CD14-positive monocyte (primary cell): Measurements from ENCODE around the gene MRPS11. TPM values are rescaled to one million over a fixed set of nuclear protein-coding genes. Genes with fewer than 3 reads are reported as not detected.

Experiments used
- DNase-seq, 3 donors: peaks; one replicate each; pipeline ENCODE4 v3.0.0-alpha.2; 2011 to 2022
- H2AFZ ChIP-seq: 2 replicates; pipeline ENCODE4 v1.6.0; 2012; ENCODE audit warnings: mild to moderate bottlenecking, low read depth, low read length, inconsistent platforms; ENCODE audit not compliant: insufficient read depth, poor library complexity, severe bottlenecking
- H3K27ac ChIP-seq, 2 donors: 1 replicate in 1 of 2; 2 replicates in 1 of 2; pipeline ENCODE4 v1.5.1; 2012 to 2013; ENCODE audit warnings: low read length in 2 of 2, control low read depth in 1 of 2, inconsistent platforms in 1 of 2, low read depth in 1 of 2, mild to moderate bottlenecking in 1 of 2
- H3K27me3 ChIP-seq, 2 donors: one replicate each; pipeline versions ENCODE4 v1.6.0 to v1.6.1; 2011 to 2013; ENCODE audit warnings: low read length in 2 of 2; ENCODE audit not compliant: control insufficient read depth in 2 of 2, insufficient read depth in 2 of 2
- H3K36me3 ChIP-seq, 2 donors: replicated peaks in 1 of 2; 1 replicate in 1 of 2; 2 replicates in 1 of 2; pipeline versions ENCODE4 v1.5.1 to v1.6.1; 2012 to 2013; ENCODE audit warnings: low read length in 2 of 2, control low read depth in 1 of 2, inconsistent platforms in 1 of 2, mild to moderate bottlenecking in 1 of 2; ENCODE audit not compliant: insufficient read depth in 2 of 2, control insufficient read depth in 1 of 2
- H3K4me1 ChIP-seq, 2 donors: 1 replicate in 1 of 2; 2 replicates in 1 of 2; pipeline versions ENCODE4 v1.5.1 to v1.6.1; 2012 to 2013; ENCODE audit warnings: low read length in 2 of 2, control low read depth in 1 of 2, inconsistent platforms in 1 of 2, mild to moderate bottlenecking in 1 of 2, moderate library complexity in 1 of 2; ENCODE audit not compliant: insufficient read depth in 2 of 2, control insufficient read depth in 1 of 2
- H3K4me2 ChIP-seq: replicated peaks from 2 replicates; pipeline ENCODE3; 2012; ENCODE audit warnings: low read length, moderate library complexity, mild to moderate bottlenecking; ENCODE audit not compliant: poor library complexity, severe bottlenecking; ENCODE audit errors: extremely low read depth
- H3K4me3 ChIP-seq, 3 experiments: fragments of 200-600 bp in 1 of 3; sonication (generic) in 1 of 3; replicated peaks in 1 of 3; 1 replicate in 2 of 3; 2 replicates in 1 of 3; pipeline ENCODE4 v1.5.1; 2011 to 2013; ENCODE audit warnings: low read length in 3 of 3, mild to moderate bottlenecking in 3 of 3, control low read depth in 2 of 3, low read depth in 2 of 3, inconsistent platforms in 1 of 3, moderate library complexity in 1 of 3
- H3K79me2 ChIP-seq: 2 replicates; pipeline ENCODE4 v1.6.0; 2012; ENCODE audit warnings: mild to moderate bottlenecking, control low read depth, inconsistent platforms, low read length, moderate library complexity; ENCODE audit not compliant: insufficient read depth
- H3K9ac ChIP-seq: 2 replicates; pipeline ENCODE4 v1.6.0; 2017; ENCODE audit warnings: low read length, mild to moderate bottlenecking; ENCODE audit not compliant: insufficient read depth, poor library complexity, severe bottlenecking
- H3K9me3 ChIP-seq, 2 donors: replicated peaks in 1 of 2; 1 replicate in 1 of 2; 2 replicates in 1 of 2; pipeline versions ENCODE4 v1.5.1 to v1.6.1; 2012 to 2013; ENCODE audit warnings: low read length in 2 of 2, control low read depth in 1 of 2; ENCODE audit not compliant: control insufficient read depth in 1 of 2, insufficient read depth in 1 of 2
- H4K20me1 ChIP-seq: 2 replicates; pipeline ENCODE4 v1.6.0; 2012; ENCODE audit warnings: mild to moderate bottlenecking, low read length, control low read depth, moderate library complexity; ENCODE audit not compliant: insufficient read depth
- H3K27ac Mint-ChIP-seq, 7 donors: one replicate each; pipeline ENCODE4 v1.8.0; 2020; ENCODE audit warnings: mild to moderate bottlenecking in 7 of 7, mixed read lengths in 7 of 7, moderate library complexity in 6 of 7, inconsistent platforms in 2 of 7
- H3K27me3 Mint-ChIP-seq, 3 donors: one replicate each; pipeline ENCODE4 v1.8.0; 2021 to 2022; ENCODE audit warnings: low read depth in 3 of 3, mild to moderate bottlenecking in 3 of 3, mixed read lengths in 3 of 3, moderate library complexity in 3 of 3, inconsistent platforms in 1 of 3
- H3K36me3 Mint-ChIP-seq, 2 donors: one replicate each; pipeline ENCODE4 v1.8.0; 2020; ENCODE audit warnings: mixed read lengths in 2 of 2, inconsistent platforms in 1 of 2, mild to moderate bottlenecking in 1 of 2
- H3K4me1 Mint-ChIP-seq: one replicate; pipeline ENCODE4 v1.8.0; 2020; ENCODE audit warnings: mild to moderate bottlenecking, mixed read lengths
- H3K4me3 Mint-ChIP-seq, 2 donors: one replicate each; pipeline ENCODE4 v1.8.0; 2020; ENCODE audit warnings: mild to moderate bottlenecking in 2 of 2, mixed read lengths in 2 of 2, moderate library complexity in 1 of 2
- H3K9me3 Mint-ChIP-seq, 7 donors: one replicate each; pipeline ENCODE4 v1.8.0; 2020 to 2022; ENCODE audit warnings: mixed read lengths in 7 of 7, mild to moderate bottlenecking in 6 of 7, moderate library complexity in 6 of 7, inconsistent platforms in 2 of 7
- CTCF ChIP-seq: fragments of 200-600 bp; IDR thresholded peaks from one replicate; pipeline ENCODE4 v1.8.0; 2022; ENCODE audit warnings: antibody characterized with exemption, mild to moderate bottlenecking
- WGBS: methylation state at CpG from one replicate; pipeline ENCODE4 v1.1.5; 2013; ENCODE audit warnings: missing lambda C conversion rate; ENCODE audit not compliant: insufficient coverage; 5-methylcytosine and 5-hydroxymethylcytosine counted together
- intact Hi-C, 2 donors: fragments of 100-400 bp; cut with micrococcal nuclease; formaldehyde crosslinking; loops; one replicate each; pipeline versions ENCODE4 v1.15.0 to v1.15.1; 2023
- polyA plus RNA-seq, 3 donors: library from polyadenylated mRNA; depleted of rRNA in 1 of 3; unstranded in 2 of 3; stranded (reverse) in 1 of 3; fragments of 300-500 nt in 2 of 3; fragments of >200 nt in 1 of 3; fragmentation: Illumina TruSeq in 2 of 3; gene quantifications; 1 replicate in 2 of 3; 2 replicates in 1 of 3; pipeline ENCODE4 v1.2.3, GENCODE V29; 2012 to 2021

The MRPS11 gene
- polyA plus RNA-seq, 3 donors, result 31.1 to 70.2 (median 65.2) TPM

- H3K4me2 ChIP-seq, result no peak overlapping the region
- Mint-ChIP-seq H3K4me1 (no peaks in the 10 kb centered on the region), H3K36me3 (peaks cover 0 to 3% of the 10 kb centered on the region in 2 donors), H3K27ac (no peak overlapping the region), H3K27me3 (peaks cover 0 to 1% (median 0%) of the 10 kb centered on the region in 3 donors), H3K9me3 (no peaks in the 10 kb centered on the region), H3K4me3 (no peak overlapping the region)
- H3K9me3 ChIP-seq, result no peaks in the 10 kb centered on the region
- H4K20me1 ChIP-seq, result no peaks in the 10 kb centered on the region
- H3K79me2 ChIP-seq, result no peaks in the 10 kb centered on the region
- intact Hi-C loops, result no loop called here
- H2AFZ ChIP-seq, result no peak overlapping the region
- H3K36me3 ChIP-seq, result no peaks in the 10 kb centered on the region
- no peaks in the 10 kb centered on the region for H3K27me3 ChIP-seq
- WGBS, result 88% methylated on average over 7 of the region's 10 CpGs
- no peak overlapping the region for H3K4me3 ChIP-seq
- H3K9ac ChIP-seq, result no peak overlapping the region
- no peak for DNase-seq
- no peak for TF ChIP-seq CTCF
- no peak overlapping the region for H3K27ac ChIP-seq
- H3K4me1 ChIP-seq, result no peaks in the 10 kb centered on the region
Observed at GRCh38 chr15:88493844-88494243, 26.3 kb downstream of the MRPS11 start.

DNA sequence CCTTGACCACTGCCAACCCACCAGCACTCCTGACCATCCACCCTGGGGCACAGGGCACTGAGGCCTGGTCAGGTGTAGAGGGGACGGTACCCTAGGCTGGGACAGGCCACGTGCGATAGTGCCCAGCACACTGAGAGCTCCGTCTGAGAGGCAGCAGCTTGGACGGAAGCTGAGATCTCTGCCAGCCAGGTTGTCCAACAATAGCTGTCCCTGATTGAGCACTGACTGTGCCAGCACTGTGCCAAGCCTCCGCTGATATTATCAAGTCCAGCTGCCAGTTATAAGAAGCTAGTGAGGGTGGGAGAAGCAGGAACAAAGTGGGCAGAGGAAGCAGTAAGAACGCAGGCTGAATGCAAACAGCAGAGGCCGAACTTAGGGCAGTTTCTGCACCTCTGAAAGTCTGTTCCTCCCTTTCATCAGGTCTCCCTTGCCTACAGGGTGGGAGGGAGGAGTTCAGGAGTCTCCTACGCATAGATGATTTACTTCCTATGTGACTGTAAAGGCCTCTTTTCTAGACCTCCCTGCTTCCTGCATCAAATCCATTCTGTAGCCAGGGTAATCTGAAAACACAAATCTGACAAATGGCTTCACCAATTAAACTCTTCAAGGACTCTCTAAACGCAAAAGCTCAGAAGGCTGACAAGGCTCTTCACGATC is 29.7 kb downstream of the MRPS11 start:
- Mint-ChIP-seq H3K36me3 (peaks cover 3 to 7% of the 10 kb centered on the region in 2 donors), H3K9me3 (no peaks in the 10 kb centered on the region), H3K4me1 (no peaks in the 10 kb centered on the region), H3K27me3 (no peaks in the 10 kb centered on the region), H3K27ac (no peak overlapping the region), H3K4me3 (no peak overlapping the region)
- Histone ChIP-seq H3K9me3 (no peaks in the 10 kb centered on the region), H3K4me1 (no peaks in the 10 kb centered on the region), H3K36me3 (no peaks in the 10 kb centered on the region), H3K4me2 (no peak overlapping the region), H3K27me3 (no peaks in the 10 kb centered on the region), H3K79me2 (no peaks in the 10 kb centered on the region), H3K27ac (no peak overlapping the region), H4K20me1 (no peaks in the 10 kb centered on the region), H3K4me3 (no peak overlapping the region), H2AFZ (no peak overlapping the region), H3K9ac (no peak overlapping the region)
- DNase-seq, result no peak
- TF ChIP-seq CTCF, result no peak
- intact Hi-C loops, result no loop called here
- WGBS, result 94% methylated on average over 7 of the region's 11 CpGs
